ENCODE data around the gene PCSK7. TPM values are rescaled to one million over a fixed set of nuclear protein-coding genes. Genes with fewer than 3 reads are reported as not detected.
A peak's percentile ranks its signal among the peaks of the same experiment; 100 is the strongest.

Gene PCSK7
- total RNA-seq, 2 donors from 2014 or later: 38.5 to 45.7 TPM

- no peaks in the 10 kb centered on the region for H3K36me3 ChIP-seq
- 91% methylated on average over 22 of the region's 22 CpGs for whole genome bisulfite sequencing
- H3K27me3 ChIP-seq (replicated peaks; ENCODE audit: insufficient read depth): no peaks in the 10 kb centered on the region
- H3K4me1 ChIP-seq (replicated peaks): peaks cover 18% of the 10 kb centered on the region
- peak overlapping the region; percentile 50 to 98 for H3K27ac ChIP-seq
- H3K9me3 ChIP-seq: no peaks in the 10 kb centered on the region
- intact Hi-C loops (cut with DNase I): no loop called here
- peak; percentile 3 for DNase-seq (ENCODE audit: low spot score)
- TF ChIP-seq POLR2AphosphoS5 (IDR thresholded peaks at IDR 0.05): no peak
- TF ChIP-seq CTCF (IDR thresholded peaks at IDR 0.05): no peak
- no peak for TF ChIP-seq POLR2A (IDR thresholded peaks at IDR 0.05)
- no peak overlapping the region for H3K4me3 ChIP-seq
These were observed 50.0 kb downstream of the PCSK7 start for GRCh38 chr11:117181586-117182550.

DNA sequence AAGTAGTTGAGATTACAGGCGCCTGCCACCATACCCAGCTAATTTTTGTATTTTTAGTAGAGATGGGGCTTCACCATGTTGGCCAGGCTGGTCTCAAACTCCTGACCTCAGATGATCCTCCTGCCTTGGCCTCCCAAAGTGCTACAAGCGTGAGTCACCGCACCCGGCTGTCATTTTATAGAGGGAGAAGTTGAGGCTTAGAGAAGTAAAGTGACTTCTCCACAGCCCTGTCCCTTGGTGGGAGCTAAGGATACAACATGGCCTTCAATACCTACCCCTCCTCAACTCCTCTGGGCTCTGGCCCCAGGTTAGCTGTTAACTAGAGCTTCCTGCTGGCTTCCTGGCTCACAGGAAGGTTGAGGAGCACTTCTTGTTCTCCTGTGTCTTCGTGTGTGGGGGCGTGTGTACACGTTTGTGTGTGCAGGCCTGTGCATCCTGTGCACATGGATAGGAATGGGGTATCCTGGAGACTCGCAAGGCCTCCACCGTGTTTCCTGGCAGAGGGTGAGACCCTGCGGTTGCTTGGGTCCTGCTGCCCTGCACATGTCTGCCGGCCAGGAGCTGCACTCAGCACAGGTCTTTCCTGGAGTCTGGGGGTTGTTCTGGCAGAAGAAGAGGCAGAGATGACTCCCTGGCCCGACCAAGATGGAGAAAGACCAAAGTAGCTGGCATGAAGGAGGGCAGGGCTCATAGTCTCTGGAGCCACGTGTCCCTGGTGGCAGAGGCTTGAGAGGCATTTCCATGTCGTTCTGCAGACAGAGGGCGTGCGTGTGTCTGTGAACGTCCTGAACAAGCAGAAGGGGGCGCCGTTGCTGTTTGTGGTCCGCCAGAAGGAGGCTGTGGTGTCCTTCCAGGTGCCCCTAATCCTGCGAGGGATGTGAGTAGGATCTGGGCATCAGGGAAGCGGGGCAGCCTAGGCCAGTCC lies 51.0 kb downstream of the PCSK7 start:
- no peaks in the 10 kb centered on the region for H3K36me3 ChIP-seq
- 45% methylated on average over 20 of the region's 22 CpGs for WGBS
- H3K27me3 ChIP-seq (replicated peaks; ENCODE audit: insufficient read depth): no peaks in the 10 kb centered on the region
- peak overlapping the region; percentile 98 to 99 for H3K27ac ChIP-seq
- H3K9me3 ChIP-seq: no peaks in the 10 kb centered on the region
- peak; percentile 52 for TF ChIP-seq POLR2AphosphoS5 (IDR thresholded peaks at IDR 0.05)
- peak in 3 of 4 experiments; percentile 65 to 76 (median 67) for TF ChIP-seq CTCF (IDR thresholded peaks at IDR 0.05)
- TF ChIP-seq POLR2A (IDR thresholded peaks at IDR 0.05): no peak
- H3K4me1 ChIP-seq (replicated peaks): peaks cover 15% of the 10 kb centered on the region
- peak; percentile 65 for DNase-seq (ENCODE audit: low spot score)
- intact Hi-C loops (cut with DNase I): no loop called here
- H3K4me3 ChIP-seq: peak overlapping the region in 1 of 2 donors; percentile 99

GRCh38 chr11:117180020-117180419 lies 51.9 kb downstream of the PCSK7 start:
- TF ChIP-seq POLR2A (IDR thresholded peaks at IDR 0.05): no peak
- TF ChIP-seq POLR2AphosphoS5 (IDR thresholded peaks at IDR 0.05): no peak
- TF ChIP-seq CTCF (IDR thresholded peaks at IDR 0.05): no peak
- WGBS: 12% methylated on average over 4 of the region's 4 CpGs
- DNase-seq (ENCODE audit: low spot score): no peak
- Histone ChIP-seq H3K27me3 (replicated peaks; ENCODE audit: insufficient read depth) (no peaks in the 10 kb centered on the region), H3K9me3 (no peaks in the 10 kb centered on the region), H3K4me1 (replicated peaks) (peaks cover 15% of the 10 kb centered on the region), H3K4me3 (peak overlapping the region; percentile 96 to 99), H3K27ac (peak overlapping the region; percentile 98 to 99), H3K36me3 (no peaks in the 10 kb centered on the region)
- intact Hi-C loops (cut with DNase I): no loop called here

- no peak for DNase-seq (ENCODE audit: low spot score)
- no peaks in the 10 kb centered on the region for H3K36me3 ChIP-seq
- H3K4me1 ChIP-seq (replicated peaks): peaks cover 15% of the 10 kb centered on the region
- intact Hi-C loops (cut with DNase I): loop anchor here (2.0 to 5.0 kb wide), 2 partner anchors 37 to 47 kb away; partner anchors contain the start of gene PAFAH1B2
- H3K27ac ChIP-seq: peak overlapping the region; percentile 98 to 99
- TF ChIP-seq POLR2AphosphoS5 (IDR thresholded peaks at IDR 0.05) (peak; percentile 55), POLR2A (IDR thresholded peaks at IDR 0.05) (no peak)
- WGBS: 1% methylated on average over 37 of the region's 39 CpGs
- no peaks in the 10 kb centered on the region for H3K9me3 ChIP-seq
- H3K27me3 ChIP-seq (replicated peaks; ENCODE audit: insufficient read depth): no peaks in the 10 kb centered on the region
- H3K4me3 ChIP-seq: peak overlapping the region; percentile 96 to 99
These were observed 52.5 kb downstream of the PCSK7 start for GRCh38 chr11:117179048-117179999.

Data from prostate gland (tissue), 2 donors.